Measurements from ENCODE around the gene TPCN2. TPM values are rescaled to one million over a fixed set of nuclear protein-coding genes. Genes with fewer than 3 reads are reported as not detected.

The TPCN2 gene
- total RNA-seq, 1 experiment from 2014 or later, result 20.6 TPM

DNA sequence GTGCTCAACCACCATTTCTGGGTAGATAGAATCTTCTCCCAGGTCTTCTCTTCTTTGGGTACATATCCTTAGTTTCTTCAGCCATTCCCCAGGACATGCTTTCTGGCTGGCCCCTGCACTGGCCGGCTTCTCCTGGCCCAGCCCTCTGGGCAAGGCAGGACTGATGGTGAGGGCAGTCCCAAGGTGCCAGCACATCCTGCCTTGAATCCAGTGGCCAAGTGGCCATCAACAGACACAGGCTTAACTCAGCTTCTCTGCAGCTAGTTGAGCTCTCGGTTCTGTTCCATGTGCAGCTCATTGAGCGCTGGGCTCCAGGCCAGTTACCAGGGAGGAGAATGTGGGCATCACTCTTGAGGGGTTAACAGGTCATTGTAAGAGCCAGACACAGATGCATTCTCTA, 124.6 kb downstream of the TPCN2 start:
- in situ Hi-C loops (cut with HindIII; ENCODE audit: low pct_unique_long_range_greater_than_20kb, low sequenced_read_pairs) (no loop called here), intact Hi-C loops (cut with micrococcal nuclease; ENCODE audit: unreplicated experiment) (no loop called here)
- no peak for TF ChIP-seq POLR2AphosphoS5 (IDR thresholded peaks at IDR 0.05; ENCODE audit: low read depth, low read length)
- no peak for TF ChIP-seq SIN3A (IDR thresholded peaks at IDR 0.05; ENCODE audit: borderline replicate concordance, insufficient read depth, low read depth, low read length)
- no peak for TF ChIP-seq CTCF (IDR thresholded peaks at IDR 0.05)
- H3K27me3 ChIP-seq (ENCODE audit: control insufficient read depth, insufficient read depth, low read length), result no peaks in the 10 kb centered on the region
- ChIA-PET CTCF (interaction anchor here (0.7 kb wide), 1 partner anchor 998 kb away, joined by 6 read pairs; no protein-coding TSS in a partner anchor), POLR2A (interaction anchor here (0.6 kb wide), 1 partner anchor 905 kb away, joined by 3 read pairs; no protein-coding TSS in a partner anchor)
- ATAC-seq (no peak), DNase-seq (ENCODE audit: low read depth, low spot score) (no peak)
- BruUV-seq (replicated peaks), result no TSS peak
- no peaks in the 10 kb centered on the region for H3K9me3 ChIP-seq (ENCODE audit: control insufficient read depth, insufficient read depth, low read depth, low read length)
- no peaks in the 10 kb centered on the region for H3K4me1 ChIP-seq (ENCODE audit: control insufficient read depth, insufficient read depth, low read length)
- no peak overlapping the region for H3K27ac ChIP-seq (ENCODE audit: low read length)
- no peak overlapping the region for H3K4me3 ChIP-seq (ENCODE audit: low read depth in 2 of 2, low read length in 2 of 2)
- H3K36me3 ChIP-seq (ENCODE audit: control insufficient read depth, insufficient read depth, low read length), result no peaks in the 10 kb centered on the region

DNA sequence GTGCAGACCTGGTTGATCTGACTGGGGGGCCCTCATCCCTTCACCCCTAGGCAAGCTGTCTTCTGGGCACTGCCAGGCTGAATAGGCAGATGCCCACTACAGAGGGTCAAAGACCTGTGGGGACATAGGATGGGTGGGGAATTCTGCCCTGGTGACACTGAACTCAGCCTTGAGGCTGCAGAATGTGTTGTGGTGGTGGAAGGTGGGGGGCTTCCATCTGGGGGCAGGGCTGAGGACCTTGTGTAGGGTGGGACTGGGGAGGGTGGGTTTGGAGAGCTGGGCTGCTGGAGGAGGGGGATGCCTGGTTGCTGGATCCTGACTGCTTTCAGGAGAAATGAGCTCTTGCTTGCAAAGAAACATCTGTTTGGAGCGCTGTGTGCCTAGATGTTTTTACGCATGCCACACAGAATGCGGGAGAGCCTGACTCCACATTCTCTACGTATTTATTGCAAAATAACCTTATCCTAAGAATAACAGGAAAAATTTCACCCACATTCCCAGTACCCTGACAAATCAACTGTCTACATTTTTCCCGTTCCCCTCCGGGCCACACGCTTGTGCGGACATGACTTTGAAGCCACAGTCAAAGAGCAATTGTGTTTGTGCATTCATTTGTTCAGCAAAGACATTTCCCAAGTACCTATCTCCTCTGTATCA, 125.3 kb downstream of the TPCN2 start:
- intact Hi-C loops (cut with micrococcal nuclease; ENCODE audit: unreplicated experiment), result no loop called here
- DNase-seq (ENCODE audit: low read depth, low spot score) (no peak), ATAC-seq (no peak)
- no peaks in the 10 kb centered on the region for H3K36me3 ChIP-seq (ENCODE audit: control insufficient read depth, insufficient read depth, low read length)
- POLR2A ChIA-PET, result interaction anchor here (0.6 kb wide), 1 partner anchor 905 kb away, joined by 3 read pairs; no protein-coding TSS in a partner anchor
- H3K4me1 ChIP-seq (ENCODE audit: control insufficient read depth, insufficient read depth, low read length), result no peaks in the 10 kb centered on the region
- CTCF ChIA-PET, result interaction anchor here (0.7 kb wide), 1 partner anchor 998 kb away, joined by 6 read pairs; no protein-coding TSS in a partner anchor
- no peak overlapping the region for H3K27ac ChIP-seq (ENCODE audit: low read length)
- TF ChIP-seq, protein P1, sequence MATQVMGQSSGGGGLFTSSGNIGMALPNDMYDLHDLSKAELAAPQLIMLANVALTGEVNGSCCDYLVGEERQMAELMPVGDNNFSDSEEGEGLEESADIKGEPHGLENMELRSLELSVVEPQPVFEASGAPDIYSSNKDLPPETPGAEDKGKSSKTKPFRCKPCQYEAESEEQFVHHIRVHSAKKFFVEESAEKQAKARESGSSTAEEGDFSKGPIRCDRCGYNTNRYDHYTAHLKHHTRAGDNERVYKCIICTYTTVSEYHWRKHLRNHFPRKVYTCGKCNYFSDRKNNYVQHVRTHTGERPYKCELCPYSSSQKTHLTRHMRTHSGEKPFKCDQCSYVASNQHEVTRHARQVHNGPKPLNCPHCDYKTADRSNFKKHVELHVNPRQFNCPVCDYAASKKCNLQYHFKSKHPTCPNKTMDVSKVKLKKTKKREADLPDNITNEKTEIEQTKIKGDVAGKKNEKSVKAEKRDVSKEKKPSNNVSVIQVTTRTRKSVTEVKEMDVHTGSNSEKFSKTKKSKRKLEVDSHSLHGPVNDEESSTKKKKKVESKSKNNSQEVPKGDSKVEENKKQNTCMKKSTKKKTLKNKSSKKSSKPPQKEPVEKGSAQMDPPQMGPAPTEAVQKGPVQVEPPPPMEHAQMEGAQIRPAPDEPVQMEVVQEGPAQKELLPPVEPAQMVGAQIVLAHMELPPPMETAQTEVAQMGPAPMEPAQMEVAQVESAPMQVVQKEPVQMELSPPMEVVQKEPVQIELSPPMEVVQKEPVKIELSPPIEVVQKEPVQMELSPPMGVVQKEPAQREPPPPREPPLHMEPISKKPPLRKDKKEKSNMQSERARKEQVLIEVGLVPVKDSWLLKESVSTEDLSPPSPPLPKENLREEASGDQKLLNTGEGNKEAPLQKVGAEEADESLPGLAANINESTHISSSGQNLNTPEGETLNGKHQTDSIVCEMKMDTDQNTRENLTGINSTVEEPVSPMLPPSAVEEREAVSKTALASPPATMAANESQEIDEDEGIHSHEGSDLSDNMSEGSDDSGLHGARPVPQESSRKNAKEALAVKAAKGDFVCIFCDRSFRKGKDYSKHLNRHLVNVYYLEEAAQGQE (IDR thresholded peaks at IDR 0.05; ENCODE audit: insufficient read depth in 1 of 2, low read depth in 2 of 2, low read length in 1 of 2), result no peak
- TF ChIP-seq SIN3A (IDR thresholded peaks at IDR 0.05; ENCODE audit: borderline replicate concordance, insufficient read depth, low read depth, low read length) (no peak), POLR2AphosphoS5 (IDR thresholded peaks at IDR 0.05; ENCODE audit: low read depth, low read length) (no peak), TCF7L2 (IDR thresholded peaks at IDR 0.05; ENCODE audit: low read depth, low read length) (no peak), CTCF (IDR thresholded peaks at IDR 0.05) (no peak)
- H3K27me3 ChIP-seq (ENCODE audit: control insufficient read depth, insufficient read depth, low read length), result no peaks in the 10 kb centered on the region
- in situ Hi-C loops (cut with HindIII; ENCODE audit: low pct_unique_long_range_greater_than_20kb, low sequenced_read_pairs), result no loop called here
- H3K4me3 ChIP-seq (ENCODE audit: low read depth in 2 of 2, low read length in 2 of 2), result no peak overlapping the region
- BruUV-seq (replicated peaks), result no TSS peak
- H3K9me3 ChIP-seq (ENCODE audit: control insufficient read depth, insufficient read depth, low read depth, low read length), result no peaks in the 10 kb centered on the region
